Nephron (organoid): ENCODE results near the gene MTA3.
A peak's percentile ranks its signal among the peaks of the same experiment; 100 is the strongest.

Experiments used
- H3K27ac Mint-ChIP-seq, 3 experiments: 2 replicates each; pipeline ENCODE4 v1.8.0; 2020; ENCODE audit warnings: mixed read lengths in 3 of 3, mild to moderate bottlenecking in 2 of 3, moderate library complexity in 1 of 3
- H3K27me3 Mint-ChIP-seq: 2 replicates; pipeline ENCODE4 v1.8.0; 2021; ENCODE audit warnings: low read depth, mild to moderate bottlenecking, moderate library complexity, mixed read lengths
- H3K36me3 Mint-ChIP-seq: 2 replicates; pipeline ENCODE4 v1.8.0; 2020; ENCODE audit warnings: low read depth, mixed read lengths
- H3K4me1 Mint-ChIP-seq: 2 replicates; pipeline ENCODE4 v1.8.0; 2020; ENCODE audit warnings: mixed read lengths
- H3K4me3 Mint-ChIP-seq, 3 experiments: 2 replicates each; pipeline ENCODE4 v1.8.0; 2020; ENCODE audit warnings: mild to moderate bottlenecking in 3 of 3, mixed read lengths in 3 of 3, moderate library complexity in 2 of 3
- H3K9me3 Mint-ChIP-seq: 2 replicates; pipeline ENCODE4 v1.8.0; 2020; ENCODE audit warnings: mixed read lengths
- TF ChIP-seq, protein P1 (sequence below), 3 experiments: fragments of 200-600 bp; sonication (generic); IDR thresholded peaks; one replicate each; pipeline ENCODE4 v1.5.0; 2021; ENCODE audit warnings: antibody characterized with exemption in 3 of 3; ENCODE audit not compliant: unreplicated experiment in 3 of 3

The MTA3 gene

DNA sequence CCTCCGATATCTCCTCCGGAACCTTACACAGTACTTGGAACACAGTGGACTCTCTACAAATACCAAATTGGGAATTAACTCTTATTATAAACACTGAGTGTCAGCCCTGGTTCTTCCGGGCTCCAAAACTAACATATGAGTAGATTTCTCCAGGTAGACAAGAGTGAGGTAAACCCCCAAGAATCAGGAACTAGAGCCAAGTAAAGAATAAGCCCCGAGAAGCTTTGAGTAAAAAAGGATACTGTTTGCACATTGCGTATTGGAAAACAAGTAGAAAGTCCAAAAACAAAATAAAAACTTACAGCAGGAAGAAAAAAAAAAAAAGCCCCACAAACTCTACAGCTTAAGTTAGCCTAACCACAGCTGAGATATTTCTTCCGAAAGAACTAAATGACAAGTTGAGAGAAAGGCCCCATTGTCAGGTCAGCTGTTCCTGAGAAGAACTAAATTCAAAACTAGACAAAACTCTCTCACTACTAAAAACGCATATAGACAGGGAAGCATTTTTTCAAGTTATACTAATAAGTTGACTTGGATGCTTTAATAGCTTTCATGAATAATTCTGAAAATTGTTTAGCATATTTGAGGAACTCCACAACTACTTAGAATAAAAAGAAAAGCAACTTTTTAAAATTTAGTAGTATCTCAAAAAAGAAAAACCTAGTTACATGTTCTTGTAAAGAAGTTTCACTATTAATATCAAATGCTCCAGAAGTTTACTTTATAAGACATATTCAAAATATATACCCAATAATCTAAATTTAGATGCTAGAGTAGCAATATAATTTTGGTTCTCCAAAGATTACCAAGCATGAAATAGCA, 228.2 kb downstream of the MTA3 start:
- Mint-ChIP-seq H3K36me3 (peaks cover 23% of the 10 kb centered on the region), H3K4me3 (peak overlapping the region in 2 of 3 experiments; percentile 21 to 26), H3K9me3 (peaks cover 3% of the 10 kb centered on the region), H3K4me1 (peaks cover 52% of the 10 kb centered on the region), H3K27ac (peak overlapping the region; percentile 63 to 99 (median 89)), H3K27me3 (no peaks in the 10 kb centered on the region)
- TF ChIP-seq, protein P1, sequence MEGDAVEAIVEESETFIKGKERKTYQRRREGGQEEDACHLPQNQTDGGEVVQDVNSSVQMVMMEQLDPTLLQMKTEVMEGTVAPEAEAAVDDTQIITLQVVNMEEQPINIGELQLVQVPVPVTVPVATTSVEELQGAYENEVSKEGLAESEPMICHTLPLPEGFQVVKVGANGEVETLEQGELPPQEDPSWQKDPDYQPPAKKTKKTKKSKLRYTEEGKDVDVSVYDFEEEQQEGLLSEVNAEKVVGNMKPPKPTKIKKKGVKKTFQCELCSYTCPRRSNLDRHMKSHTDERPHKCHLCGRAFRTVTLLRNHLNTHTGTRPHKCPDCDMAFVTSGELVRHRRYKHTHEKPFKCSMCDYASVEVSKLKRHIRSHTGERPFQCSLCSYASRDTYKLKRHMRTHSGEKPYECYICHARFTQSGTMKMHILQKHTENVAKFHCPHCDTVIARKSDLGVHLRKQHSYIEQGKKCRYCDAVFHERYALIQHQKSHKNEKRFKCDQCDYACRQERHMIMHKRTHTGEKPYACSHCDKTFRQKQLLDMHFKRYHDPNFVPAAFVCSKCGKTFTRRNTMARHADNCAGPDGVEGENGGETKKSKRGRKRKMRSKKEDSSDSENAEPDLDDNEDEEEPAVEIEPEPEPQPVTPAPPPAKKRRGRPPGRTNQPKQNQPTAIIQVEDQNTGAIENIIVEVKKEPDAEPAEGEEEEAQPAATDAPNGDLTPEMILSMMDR (IDR thresholded peaks at IDR 0.05; ENCODE audit: unreplicated experiment in 3 of 3): no peak

DNA sequence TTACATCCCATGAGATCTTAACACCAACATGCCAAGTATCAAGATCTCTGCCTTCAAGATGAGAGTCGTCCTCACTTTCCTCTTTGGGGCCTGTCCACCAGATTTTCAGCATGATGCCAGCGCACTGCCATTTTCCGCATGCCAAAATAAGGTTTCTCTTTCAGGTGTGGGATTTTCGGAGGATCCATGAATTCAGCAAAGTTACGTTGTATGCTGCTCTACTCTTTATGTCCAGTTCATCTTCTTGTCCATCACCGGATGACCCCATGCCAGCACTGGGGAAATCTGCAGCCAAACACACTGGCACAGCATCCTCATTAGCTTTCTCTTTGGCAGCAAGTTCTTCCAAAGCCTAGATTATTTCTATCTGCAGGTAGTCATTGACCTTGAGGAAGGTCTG, 228.8 kb downstream of the MTA3 start:
- Mint-ChIP-seq H3K27ac (no peak overlapping the region), H3K4me3 (no peak overlapping the region), H3K4me1 (peaks cover 49% of the 10 kb centered on the region), H3K9me3 (peaks cover 3% of the 10 kb centered on the region), H3K36me3 (peaks cover 23% of the 10 kb centered on the region), H3K27me3 (no peaks in the 10 kb centered on the region)
- TF ChIP-seq, protein P1 (IDR thresholded peaks at IDR 0.05; ENCODE audit: unreplicated experiment in 3 of 3): no peak

DNA sequence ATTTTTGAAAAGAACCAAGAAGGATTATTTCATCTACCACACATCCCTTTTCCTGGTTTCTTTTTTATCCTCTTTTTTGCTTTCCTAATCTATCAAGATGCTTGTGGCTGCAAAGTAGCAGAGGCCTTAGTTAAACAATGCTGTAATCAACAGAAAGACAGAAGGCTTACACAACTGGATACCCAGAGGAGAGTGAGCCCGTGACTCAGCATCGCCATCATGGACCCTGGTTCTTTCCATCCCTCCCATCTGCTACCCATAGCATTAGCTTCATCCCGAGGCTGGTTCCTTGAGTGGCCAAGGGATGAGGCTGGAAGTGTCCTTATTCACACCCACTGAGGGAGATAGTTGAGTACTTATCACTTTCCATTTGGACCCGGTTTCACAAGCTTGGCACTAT, 231.4 kb downstream of the MTA3 start:
- Mint-ChIP-seq H3K27me3 (no peaks in the 10 kb centered on the region), H3K27ac (no peak overlapping the region), H3K4me1 (peaks cover 32% of the 10 kb centered on the region), H3K9me3 (peaks cover 3% of the 10 kb centered on the region), H3K36me3 (peaks cover 25% of the 10 kb centered on the region), H3K4me3 (no peak overlapping the region)
- TF ChIP-seq, protein P1 (IDR thresholded peaks at IDR 0.05; ENCODE audit: unreplicated experiment in 3 of 3): no peak

DNA sequence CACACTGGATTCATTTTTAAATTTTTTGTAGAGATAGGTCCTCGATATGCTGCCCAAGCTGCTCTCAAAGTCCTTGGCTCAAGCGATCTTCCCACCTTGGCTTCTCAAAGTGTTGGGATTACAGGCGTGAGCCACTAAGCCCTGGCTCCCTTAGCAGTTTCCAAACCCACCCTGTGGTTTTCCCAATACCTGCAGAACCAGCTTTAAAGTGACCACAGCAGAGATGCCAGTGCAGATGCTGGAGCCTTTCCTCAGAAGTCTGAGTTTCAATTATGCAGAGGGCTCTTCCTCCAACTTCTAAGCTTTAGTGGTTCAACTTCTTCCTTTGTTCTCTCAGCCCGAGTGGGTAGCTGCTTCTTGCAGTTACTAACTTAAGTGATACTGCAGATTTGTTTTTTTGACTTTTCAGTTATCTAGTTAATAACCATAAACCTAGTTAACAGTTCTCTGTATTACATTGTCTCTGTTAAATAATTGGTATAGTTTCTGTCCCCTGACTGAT, 232.1 kb downstream of the MTA3 start:
- Mint-ChIP-seq H3K27ac (peak overlapping the region; percentile 20 to 81 (median 79)), H3K36me3 (peaks cover 23% of the 10 kb centered on the region), H3K4me3 (no peak overlapping the region), H3K27me3 (no peaks in the 10 kb centered on the region), H3K9me3 (peaks cover 3% of the 10 kb centered on the region), H3K4me1 (peaks cover 35% of the 10 kb centered on the region)
- TF ChIP-seq, protein P1 (IDR thresholded peaks at IDR 0.05; ENCODE audit: unreplicated experiment in 3 of 3): no peak

DNA sequence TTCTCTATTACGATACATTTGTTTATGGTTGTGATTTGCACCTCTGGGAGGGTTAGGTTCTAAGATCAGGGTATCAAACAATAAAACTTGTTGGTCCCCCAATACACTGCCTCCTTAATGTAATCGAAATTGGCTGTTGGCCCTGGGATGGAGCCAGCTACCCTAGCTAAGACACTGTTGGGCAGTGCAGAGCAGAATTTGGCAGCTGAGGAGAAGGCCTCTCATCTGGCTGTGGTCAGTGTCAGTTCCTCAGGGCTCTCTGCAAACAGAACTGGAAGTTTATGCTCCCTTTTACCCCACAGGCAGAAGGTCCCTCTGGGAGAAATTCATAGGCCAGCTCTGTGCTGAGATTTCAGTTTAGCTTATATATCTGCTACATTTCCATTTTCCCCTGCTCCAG, 232.5 kb downstream of the MTA3 start:
- peaks cover 31% of the 10 kb centered on the region for H3K4me1 Mint-ChIP-seq
- peak overlapping the region; percentile 20 to 81 (median 79) for H3K27ac Mint-ChIP-seq
- peaks cover 19% of the 10 kb centered on the region for H3K36me3 Mint-ChIP-seq
- H3K9me3 Mint-ChIP-seq: peaks cover 3% of the 10 kb centered on the region
- no peaks in the 10 kb centered on the region for H3K27me3 Mint-ChIP-seq
- TF ChIP-seq, protein P1 (IDR thresholded peaks at IDR 0.05; ENCODE audit: unreplicated experiment in 3 of 3): no peak
- H3K4me3 Mint-ChIP-seq: no peak overlapping the region
